ENCODE measurements around the gene ROPN1.

The ROPN1 gene

GRCh38 chr3:123949641-123950040 lies 42.3 kb downstream of the ROPN1 start:
- DNase-seq (ENCODE audit: low read depth, low spot score) = no peak

- DNase-seq (ENCODE audit: low read depth, low spot score) = no peak
Observed at GRCh38 chr3:123948449-123948848, 43.5 kb downstream of the ROPN1 start.

GRCh38 chr3:123947482-123947881 lies 44.4 kb downstream of the ROPN1 start:
- DNase-seq (ENCODE audit: low read depth, low spot score) = no peak

GRCh38 chr3:123941542-123941941 lies 50.4 kb downstream of the ROPN1 start:
- DNase-seq (ENCODE audit: low read depth, low spot score) = no peak

- DNase-seq (ENCODE audit: low read depth, low spot score) = no peak
Observed at GRCh38 chr3:123941121-123941520, 50.8 kb downstream of the ROPN1 start.

GRCh38 chr3:123939706-123940105 lies 52.2 kb downstream of the ROPN1 start:
- DNase-seq (ENCODE audit: low read depth, low spot score) = no peak

- DNase-seq (ENCODE audit: low read depth, low spot score) = no peak
Observed at GRCh38 chr3:123936400-123936799, 55.5 kb downstream of the ROPN1 start.

- DNase-seq (ENCODE audit: low read depth, low spot score) = no peak
Observed at GRCh38 chr3:123935830-123936229, 56.1 kb downstream of the ROPN1 start.

GRCh38 chr3:123934250-123934649 lies 57.7 kb downstream of the ROPN1 start:
- DNase-seq (ENCODE audit: low read depth, low spot score) = no peak

- no peak for DNase-seq (ENCODE audit: low read depth, low spot score)
Observed at GRCh38 chr3:123930445-123930844, 61.5 kb downstream of the ROPN1 start.

GRCh38 chr3:123929325-123929724 lies 62.6 kb downstream of the ROPN1 start:
- no peak for DNase-seq (ENCODE audit: low read depth, low spot score)

GRCh38 chr3:123926396-123926795 lies 65.5 kb downstream of the ROPN1 start:
- no peak for DNase-seq (ENCODE audit: low read depth, low spot score)

- no peak for DNase-seq (ENCODE audit: low read depth, low spot score)
Observed at GRCh38 chr3:123920868-123921267, 71.1 kb downstream of the ROPN1 start.

- no peak for DNase-seq (ENCODE audit: low read depth, low spot score)
Observed at GRCh38 chr3:123920383-123920782, 71.5 kb downstream of the ROPN1 start.

GRCh38 chr3:123919353-123919752 lies 72.6 kb downstream of the ROPN1 start:
- DNase-seq (ENCODE audit: low read depth, low spot score) = no peak
